Stimulated activated CD4-positive, alpha-beta T cell treated with anti-CD3 and anti-CD28 coated beads, Interleukin-2, amount 100 ng/mL, for 48 hours (primary cell): ENCODE data around the gene YTHDF1.
"Not testable (repeated sequence)": the region's sequence is repeated elsewhere in the genome, so short reads cannot be mapped to it uniquely, and the experiment has no call there.

ENCODE experiments used
- DNase-seq, 2 donors: peaks; one replicate each; pipeline ENCODE4 v3.0.0-alpha.2; 2020

YTHDF1 gene

GRCh38 chr20:63167026-63167917 lies 48.7 kb downstream of the YTHDF1 start:
- DNase-seq = no peak

GRCh38 chr20:63166193-63167020 lies 49.5 kb downstream of the YTHDF1 start:
- no peak for DNase-seq

DNA sequence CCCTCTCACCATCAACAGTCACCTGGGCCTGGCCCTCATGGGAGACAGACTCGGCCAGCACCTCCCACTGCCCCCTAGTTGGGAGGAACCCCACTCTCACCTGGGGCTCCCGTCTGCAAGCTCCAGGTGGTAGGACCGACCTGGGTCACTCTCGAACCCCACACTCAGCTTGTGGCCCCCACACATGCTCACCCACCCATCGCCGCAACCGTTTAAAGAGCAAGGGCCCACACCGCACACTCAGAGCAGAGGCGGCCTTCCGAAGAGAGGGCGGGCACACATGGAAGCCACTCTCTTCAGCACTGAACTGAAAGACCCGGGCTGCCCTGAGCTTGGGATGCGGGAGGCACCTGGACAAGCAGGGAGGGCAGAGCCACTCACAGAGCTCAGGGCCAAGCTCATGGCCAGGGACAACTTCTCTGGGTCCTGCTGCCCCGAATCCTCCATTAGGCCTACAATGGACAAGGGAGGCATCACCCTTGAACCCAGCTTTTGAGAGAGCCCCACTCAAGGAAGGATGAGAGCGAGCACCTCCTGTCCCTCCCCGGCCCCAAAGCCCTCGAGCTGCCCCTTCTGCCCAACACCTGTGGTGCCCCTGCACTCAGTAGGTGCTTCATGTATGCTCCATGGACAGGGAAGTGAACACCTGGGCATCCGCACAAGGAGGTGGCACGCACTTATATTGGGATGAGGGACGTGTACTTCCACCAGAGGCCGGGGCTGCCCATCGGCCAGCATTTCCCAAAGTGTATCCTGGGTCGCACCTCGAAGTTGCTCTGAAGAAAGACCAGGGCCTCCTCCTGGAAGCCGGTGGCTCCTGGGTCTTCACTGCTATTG lies 50.4 kb downstream of the YTHDF1 start:
- no peak for DNase-seq

DNA sequence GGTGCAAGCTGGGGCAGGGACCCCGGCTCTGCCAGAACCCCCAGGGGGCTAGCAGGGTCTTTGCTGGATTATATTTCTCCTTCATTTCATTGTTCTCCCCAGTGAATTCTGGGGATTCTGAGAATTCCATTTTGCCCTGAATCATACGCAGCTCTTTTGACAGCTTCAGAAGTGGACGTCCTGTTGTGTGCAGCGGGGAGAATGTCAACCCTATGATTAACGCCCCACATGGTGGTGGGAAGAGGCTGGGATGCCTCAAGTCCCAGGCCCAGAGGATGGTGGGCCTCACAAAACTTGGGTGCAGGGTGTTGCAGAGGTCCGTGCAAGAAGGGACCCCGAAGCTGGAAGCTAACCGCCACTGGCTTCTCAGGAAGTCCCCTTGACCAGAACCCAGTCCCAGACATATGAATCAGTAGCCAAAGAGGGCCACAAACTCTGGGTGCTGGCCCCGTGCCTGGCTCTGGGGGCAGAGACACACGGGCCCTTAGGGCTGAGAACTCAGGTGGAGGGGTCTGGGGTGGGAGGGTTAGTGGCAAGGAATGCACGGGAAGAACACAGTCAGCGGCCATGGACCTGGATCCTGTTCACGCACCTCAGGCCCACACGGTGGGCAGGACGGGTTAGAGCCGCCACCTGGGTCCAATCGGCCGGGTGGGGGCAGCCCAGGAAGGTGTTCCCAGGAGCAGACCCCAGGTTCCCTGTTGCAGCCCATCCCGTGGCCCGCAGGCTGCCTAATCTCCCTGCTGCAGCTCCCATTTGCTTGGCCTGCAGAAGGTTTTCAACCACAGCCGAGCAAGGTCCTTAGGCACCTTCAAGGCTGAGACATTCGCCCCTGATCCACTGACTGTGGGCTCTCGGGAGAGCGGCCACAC lies 51.2 kb downstream of the YTHDF1 start:
- no peak for DNase-seq

GRCh38 chr20:63163596-63164483 lies 52.1 kb downstream of the YTHDF1 start:
- DNase-seq = no peak

- DNase-seq = no peak
Measured at GRCh38 chr20:63163171-63163570, 52.8 kb downstream of the YTHDF1 start.

- no peak for DNase-seq
Measured at GRCh38 chr20:63162206-63162795, 53.6 kb downstream of the YTHDF1 start.

- no peak for DNase-seq
Measured at GRCh38 chr20:63161176-63161651, 54.7 kb downstream of the YTHDF1 start.

DNA sequence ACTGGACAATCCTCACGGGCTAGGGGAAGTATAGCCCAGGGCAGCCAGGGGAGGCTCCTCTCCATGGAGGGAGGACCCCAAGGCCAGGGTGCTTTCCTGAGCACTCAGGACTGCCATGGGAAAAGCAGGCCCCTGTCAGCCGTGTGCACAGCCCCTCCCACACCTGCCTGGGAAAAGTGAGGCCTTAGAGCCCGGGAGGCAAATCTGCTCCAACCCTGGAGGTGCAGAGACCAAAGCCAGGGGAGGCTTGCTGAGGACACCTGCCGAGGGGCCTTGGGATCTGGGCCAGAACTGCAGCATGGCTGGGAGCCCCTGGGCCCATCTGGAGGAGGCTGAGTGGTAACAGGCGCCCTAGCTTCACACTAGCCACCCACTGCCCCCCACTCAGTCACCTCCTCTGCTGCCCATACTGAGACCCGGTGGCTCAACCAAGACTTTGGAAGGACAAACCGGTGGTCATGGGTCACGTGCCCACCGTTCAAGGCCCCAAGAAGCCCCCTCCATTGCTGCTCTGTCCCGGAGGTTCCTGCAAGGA lies 55.2 kb downstream of the YTHDF1 start:
- no peak for DNase-seq

- DNase-seq = no peak
Measured at GRCh38 chr20:63159826-63160640, 55.9 kb downstream of the YTHDF1 start.

DNA sequence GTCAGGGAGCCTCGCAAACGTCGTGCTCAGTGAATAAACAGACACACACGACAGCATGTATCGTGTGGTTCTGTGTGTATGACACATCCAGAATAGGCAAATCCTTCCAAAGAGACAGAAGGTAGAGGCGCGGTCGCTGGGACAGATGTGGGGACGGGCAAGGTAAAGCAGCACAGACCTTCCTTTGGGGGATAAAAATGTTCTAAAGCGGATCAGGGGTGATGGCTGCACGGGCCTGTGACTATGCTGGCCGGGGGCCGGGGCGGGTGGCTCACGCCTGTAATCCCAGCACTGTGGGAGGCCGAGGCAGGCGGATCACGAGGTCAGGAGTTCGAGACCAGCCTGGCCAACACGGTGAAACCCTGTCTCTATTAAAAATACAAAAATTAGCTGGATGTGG lies 56.7 kb downstream of the YTHDF1 start:
- DNase-seq = not testable (repeated sequence)

- no peak for DNase-seq
Measured at GRCh38 chr20:63158845-63159244, 57.1 kb downstream of the YTHDF1 start.

DNA sequence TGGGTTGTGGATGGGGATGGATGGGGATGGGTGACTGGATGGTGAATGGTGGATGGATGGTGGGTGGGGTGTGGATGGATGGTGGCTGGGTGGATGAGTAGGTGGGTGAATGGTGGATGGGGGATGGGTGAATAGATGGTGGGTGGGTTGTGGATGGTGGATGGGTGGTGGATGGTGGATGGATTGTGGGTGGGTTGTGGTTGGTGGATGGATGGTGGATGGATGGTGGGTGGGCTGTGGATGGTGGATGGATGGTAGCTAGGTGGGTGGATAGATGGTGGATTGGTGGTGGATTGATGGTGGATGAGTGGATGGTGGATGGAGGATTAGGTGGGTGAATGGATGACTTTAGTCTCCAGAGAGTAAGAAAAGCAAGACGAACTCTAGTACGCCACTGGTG lies 57.6 kb downstream of the YTHDF1 start:
- no peak for DNase-seq

- DNase-seq = not testable (repeated sequence)
Measured at GRCh38 chr20:63157431-63157830, 58.5 kb downstream of the YTHDF1 start.

DNA sequence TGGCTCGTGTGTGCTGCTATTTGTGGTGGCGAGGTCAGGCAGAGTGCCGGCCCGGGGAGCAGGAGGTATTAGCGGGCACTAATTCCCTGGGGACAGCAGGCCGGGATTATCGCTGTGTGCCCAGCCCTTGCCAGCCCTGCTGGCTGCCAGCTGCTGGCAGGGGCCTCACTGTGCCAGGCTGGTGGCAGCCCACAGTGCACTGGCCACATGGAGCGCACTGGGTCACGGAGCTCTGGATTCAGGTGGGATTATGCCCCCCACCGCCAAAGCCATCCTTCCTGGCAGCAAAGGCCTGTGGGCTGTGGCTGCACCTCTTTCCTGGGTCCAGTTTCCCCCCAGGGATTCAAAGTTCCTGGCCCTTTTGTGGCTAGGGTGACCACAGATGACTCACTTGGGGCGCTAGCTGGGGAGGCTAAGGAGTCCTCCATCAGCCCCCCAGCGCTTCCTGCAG lies 59.7 kb downstream of the YTHDF1 start:
- DNase-seq = no peak

DNA sequence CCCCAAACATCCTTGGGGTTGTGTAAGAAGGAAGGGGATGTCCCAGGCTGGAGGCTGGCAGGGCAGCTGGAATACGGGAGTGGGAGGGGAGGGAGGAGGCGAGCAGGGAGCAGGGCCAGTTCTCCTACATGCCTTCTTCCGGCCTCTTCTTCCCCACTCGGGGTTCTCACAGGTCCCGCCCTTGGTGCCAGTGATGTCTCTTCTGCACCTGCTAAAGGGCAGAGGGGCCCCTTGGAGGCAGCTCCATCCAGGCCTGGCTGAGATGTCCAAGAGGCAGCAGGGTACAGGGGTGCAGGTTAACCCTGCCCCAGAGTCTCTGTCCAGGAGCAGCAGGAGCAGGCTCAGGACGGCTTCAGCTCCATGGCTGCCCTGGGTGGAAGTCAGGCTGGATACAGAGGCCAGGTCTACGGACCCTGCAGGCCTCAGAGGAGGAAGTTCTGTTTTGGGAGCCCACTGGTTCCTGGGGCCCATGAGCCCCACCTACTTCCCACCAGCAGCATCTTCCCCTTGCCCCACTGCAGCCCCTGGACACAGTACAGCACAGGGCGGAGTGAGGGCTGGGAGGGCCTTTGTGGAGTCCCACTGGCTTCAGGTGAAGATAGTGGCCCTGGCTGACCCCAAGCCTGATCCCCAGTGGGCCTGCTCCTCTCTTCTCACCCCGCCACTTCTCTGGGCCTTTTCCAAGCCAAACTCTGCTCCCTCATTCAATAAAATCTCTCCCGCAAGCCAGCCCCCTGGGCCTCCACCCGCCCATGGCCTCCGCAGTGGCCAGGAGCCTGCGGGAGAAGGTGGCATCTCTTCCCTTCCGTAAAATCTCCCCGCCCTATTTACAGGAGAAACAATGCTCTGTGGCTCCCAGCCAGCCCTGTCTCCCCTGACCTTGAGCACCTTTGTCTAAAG lies 60.4 kb downstream of the YTHDF1 start:
- DNase-seq = no peak

GRCh38 chr20:63154395-63154794 lies 61.5 kb downstream of the YTHDF1 start:
- DNase-seq = no peak
